ENCODE data around the gene TBC1D2B.

- TF ChIP-seq ZNF274 (IDR thresholded peaks at IDR 0.05; ENCODE audit: low read length), result no peak
- no peak for TF ChIP-seq ZNF274 (tag by site-specific recombination; IDR thresholded peaks at IDR 0.05; ENCODE audit: borderline replicate concordance)
- no peak for TF ChIP-seq SETDB1 (IDR thresholded peaks at IDR 0.05; ENCODE audit: insufficient read length, low read length)
- TF ChIP-seq KLF16 (tag by site-specific recombination; IDR thresholded peaks at IDR 0.05), result no peak
- TF ChIP-seq ELK4 (IDR thresholded peaks at IDR 0.05; ENCODE audit: borderline replicate concordance, low read depth, low read length), result no peak
- TF ChIP-seq ZBTB17 (tag by site-specific recombination; IDR thresholded peaks at IDR 0.05), result no peak
- TF ChIP-seq ZNF23 (tag by site-specific recombination; IDR thresholded peaks at IDR 0.05; ENCODE audit: borderline replicate concordance), result no peak
- no peak for TF ChIP-seq OVOL3 (tag by site-specific recombination; IDR thresholded peaks at IDR 0.05)
- no peak for TF ChIP-seq ZNF302 (tag by site-specific recombination; IDR thresholded peaks at IDR 0.05; ENCODE audit: low read depth)
- no peak for TF ChIP-seq YY2 (tag by site-specific recombination; IDR thresholded peaks at IDR 0.05)
- no peak for TF ChIP-seq ZBTB7A (tag by site-specific recombination; IDR thresholded peaks at IDR 0.05; ENCODE audit: low read depth)
- no peak for TF ChIP-seq YY1 (tag by site-specific recombination; IDR thresholded peaks at IDR 0.05)
- no peak for TF ChIP-seq ZNF654 (tag by site-specific recombination; IDR thresholded peaks at IDR 0.05; ENCODE audit: low read depth)
Measured at GRCh38 chr15:78041946-78042345, 35.6 kb downstream of the TBC1D2B start.

Measured in HEK293 (cell line).